Lung microvascular endothelial cell (primary cell): Measurements from ENCODE around the gene CDK2AP2. TPM values are rescaled to one million over a fixed set of nuclear protein-coding genes. Genes with fewer than 3 reads are reported as not detected.
"Not testable (repeated sequence)": the region's sequence is repeated elsewhere in the genome, so short reads cannot be mapped to it uniquely, and the experiment has no call there.

Experiments
- DNase-seq, 2 donors: peaks; one replicate each; pipeline versions ENCODE4 v3.0.0 to v3.0.0-alpha.2; 2010; ENCODE audit warnings: low read depth in 2 of 2
- total RNA-seq: library from RNA; depleted of rRNA; stranded (reverse); fragments of >200 nt; gene quantifications from 2 replicates; pipeline ENCODE4 v1.2.1, GENCODE V29; 2014

CDK2AP2 gene
- total RNA-seq, 1 donor from 2014 or later: 19.2 TPM

GRCh38 chr11:67466367-67466766, 41.6 kb downstream of the CDK2AP2 start:
- DNase-seq: no peak

GRCh38 chr11:67465530-67465929, 42.4 kb downstream of the CDK2AP2 start:
- not testable (repeated sequence) for DNase-seq

- no peak for DNase-seq
These were observed 42.8 kb downstream of the CDK2AP2 start for GRCh38 chr11:67465189-67465510.

- peak; percentile 80 to 86 for DNase-seq
These were observed 43.4 kb downstream of the CDK2AP2 start for GRCh38 chr11:67464411-67465188.

GRCh38 chr11:67463680-67464410, 44.1 kb downstream of the CDK2AP2 start:
- DNase-seq: peak; percentile 62 to 66

GRCh38 chr11:67463186-67463585, 44.8 kb downstream of the CDK2AP2 start:
- no peak for DNase-seq

- no peak for DNase-seq
These were observed 49.7 kb downstream of the CDK2AP2 start for GRCh38 chr11:67458266-67458665.

- DNase-seq: no peak
These were observed 50.5 kb downstream of the CDK2AP2 start for GRCh38 chr11:67457453-67457852.

Other genes starting within 250 kb of the CDK2AP2 start
- 28.8 and 29.6 TPM in 2 replicates for gene GRK2, start 241.7 kb downstream of the CDK2AP2 start, total RNA-seq
- gene ANKRD13D, start 218.9 kb downstream of the CDK2AP2 start, total RNA-seq: 17.2 and 30.2 TPM in 2 replicates
- gene SSH3, start 204.6 kb downstream of the CDK2AP2 start, total RNA-seq: 7.2 and 7.3 TPM in 2 replicates
- 27.7 and 33.5 TPM in 2 replicates for gene POLD4, start 154.6 kb downstream of the CDK2AP2 start, total RNA-seq
- 1.2 and 1.5 TPM in 2 replicates for gene CLCF1, start 134.6 kb downstream of the CDK2AP2 start, total RNA-seq
- gene RAD9A, start 116.2 kb downstream of the CDK2AP2 start, total RNA-seq: 3.0 and 3.5 TPM in 2 replicates
- gene PPP1CA, start 106.3 kb downstream of the CDK2AP2 start, total RNA-seq: 217 TPM in 2 replicates
- gene TBC1D10C, start 104.1 kb downstream of the CDK2AP2 start, total RNA-seq: under 0.01 TPM in 1 of 2 replicates, not detected in the other
- under 0.01 TPM in 2 replicates for gene CARNS1, start 92.5 kb downstream of the CDK2AP2 start, total RNA-seq
- 21.8 and 23.0 TPM in 2 replicates for gene RPS6KB2, start 79.7 kb downstream of the CDK2AP2 start, total RNA-seq
- gene PTPRCAP, start 70.5 kb downstream of the CDK2AP2 start, total RNA-seq: 0.20 TPM in 1 of 2 replicates, not detected in the other
- 91.9 and 111 TPM in 2 replicates for gene CORO1B, start 64.7 kb downstream of the CDK2AP2 start, total RNA-seq
- not detected in 2 replicates for gene GPR152, start 55.4 kb downstream of the CDK2AP2 start, total RNA-seq
- 0.60 and 1.3 TPM in 2 replicates for gene CABP4, start 52.8 kb downstream of the CDK2AP2 start, total RNA-seq
- gene TMEM134, start 38.9 kb downstream of the CDK2AP2 start, total RNA-seq: 14.2 and 16.1 TPM in 2 replicates
- 67.1 and 112 TPM in 2 replicates for gene AIP, start 25.1 kb downstream of the CDK2AP2 start, total RNA-seq
- gene PITPNM1, start 2.8 kb downstream of the CDK2AP2 start, total RNA-seq: 3.6 and 5.2 TPM in 2 replicates
- gene CABP2, start 15.3 kb upstream of the CDK2AP2 start, total RNA-seq: not detected in 2 replicates
- gene GSTP1, start 75.7 kb upstream of the CDK2AP2 start, total RNA-seq: 638 and 947 TPM in 2 replicates
- gene NDUFV1, start 98.8 kb upstream of the CDK2AP2 start, total RNA-seq: 143 and 149 TPM in 2 replicates
- gene NUDT8, start 121.8 kb upstream of the CDK2AP2 start, total RNA-seq: 7.1 and 7.6 TPM in 2 replicates
- gene TBX10, start 131.6 kb upstream of the CDK2AP2 start, total RNA-seq: not detected in 2 replicates
- gene ACY3, start 142.6 kb upstream of the CDK2AP2 start, total RNA-seq: not detected in 2 replicates
- gene ALDH3B2, start 166.5 kb upstream of the CDK2AP2 start, total RNA-seq: not detected in 2 replicates